ENCODE data around the gene PAQR4. TPM values are rescaled to one million over a fixed set of nuclear protein-coding genes. Genes with fewer than 3 reads are reported as not detected.

Gene PAQR4
- total and polyA plus RNA-seq, 2 of the 13 experiments (the other 11 are each of a cell fraction or from before 2014, with no cell fraction given) = 15.9 to 24.8 TPM

DNA sequence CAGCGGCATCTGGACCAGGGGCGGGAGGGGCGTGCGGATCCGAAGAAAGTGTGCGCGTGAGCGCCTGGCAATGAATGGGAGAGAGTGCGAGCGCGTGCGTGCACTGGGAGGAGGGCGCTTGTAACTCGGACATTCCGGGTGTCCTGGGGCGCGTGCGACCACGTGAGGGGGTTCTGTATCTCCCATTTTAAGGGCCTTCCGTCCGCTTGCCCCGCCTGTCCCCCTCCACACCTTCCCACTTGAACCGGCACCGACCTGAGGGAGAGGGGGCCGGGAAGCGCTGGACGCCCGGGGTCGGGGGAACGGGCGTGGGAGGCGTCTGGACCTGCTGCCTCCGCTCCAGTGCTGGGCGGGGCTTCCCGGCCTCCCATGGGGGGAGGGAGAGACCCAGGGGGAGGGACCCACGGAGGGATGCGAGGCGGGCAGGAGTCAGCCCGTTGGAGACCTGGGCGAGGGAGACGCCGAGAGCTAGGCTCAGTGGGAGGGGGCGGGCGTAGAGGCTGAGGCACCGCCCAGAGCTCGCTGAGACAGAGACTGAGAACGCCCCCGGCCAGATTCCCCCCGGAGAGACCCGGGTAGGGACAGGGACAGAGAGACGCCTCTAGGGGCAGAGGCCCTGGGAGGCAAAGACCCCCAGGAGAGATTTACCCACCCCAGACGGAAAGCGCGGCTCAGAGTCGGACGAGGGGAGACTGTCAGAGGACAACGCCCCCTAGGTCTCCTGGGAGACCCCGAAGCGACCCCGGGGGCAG is 5.2 kb upstream of the PAQR4 start, which contains the start of gene KREMEN2 (continued):
- TF ChIP-seq HDAC2 (CRISPR knock-in tag; IDR thresholded peaks at IDR 0.05) = 0 out of 2 replicates have a peak, but pooled peaks have one; percentile 10
- no peak for TF ChIP-seq ZNF44 (CRISPR knock-in tag; IDR thresholded peaks at IDR 0.05)

DNA sequence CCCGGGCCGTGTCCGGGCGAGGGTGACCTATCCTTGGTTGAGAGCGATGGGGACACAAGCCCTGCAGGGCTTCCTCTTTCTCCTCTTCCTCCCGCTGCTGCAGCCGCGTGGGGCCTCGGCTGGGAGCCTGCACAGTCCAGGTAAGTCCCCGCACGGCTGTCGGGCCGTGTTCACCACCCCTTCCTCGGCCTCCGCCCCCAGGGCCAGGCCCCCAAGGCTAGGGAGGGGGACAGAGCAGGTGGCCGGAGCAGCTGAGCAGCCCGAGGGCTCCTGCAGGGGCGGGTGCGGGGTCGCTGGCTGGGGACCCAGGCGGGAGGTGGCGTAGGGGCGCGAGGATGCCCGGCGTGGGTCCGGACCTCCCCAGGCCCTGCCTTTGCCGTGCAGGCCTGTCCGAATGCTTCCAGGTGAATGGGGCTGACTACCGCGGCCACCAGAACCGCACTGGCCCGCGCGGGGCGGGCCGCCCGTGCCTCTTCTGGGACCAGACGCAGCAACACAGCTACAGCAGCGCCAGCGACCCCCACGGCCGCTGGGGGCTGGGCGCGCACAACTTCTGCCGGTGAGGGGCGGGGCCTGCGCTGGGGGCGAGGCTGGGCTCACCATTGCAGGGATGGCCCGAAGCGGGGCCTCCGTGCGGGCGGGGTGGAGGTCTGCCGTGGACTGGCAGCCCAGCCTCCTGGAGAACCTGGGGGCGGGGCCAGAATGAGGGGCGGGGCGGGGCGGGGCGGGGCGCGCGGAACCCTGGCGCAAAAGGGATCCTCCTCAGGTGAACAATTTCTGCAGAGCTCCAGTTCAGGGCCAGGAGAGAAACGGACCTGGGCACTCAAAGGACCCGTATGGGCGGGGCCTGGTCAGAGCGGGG is 4.4 kb upstream of the PAQR4 start:
- intact Hi-C loops (cut with micrococcal nuclease; ENCODE audit: unreplicated experiment) = loop anchor here (2.0 kb wide), 1 partner anchor 18 kb away; no protein-coding TSS in a partner anchor
- H3K27ac ChIP-seq (ENCODE audit: extremely low read length, insufficient read depth, low read length) = no peak overlapping the region
- TF ChIP-seq SAP130 (CRISPR knock-in tag; IDR thresholded peaks at IDR 0.05; ENCODE audit: low read depth) (peak; percentile 76), CREB1 (IDR thresholded peaks at IDR 0.05) (no peak), CREB1 (CRISPR knock-in tag; IDR thresholded peaks at IDR 0.05) (no peak), PHF21A (CRISPR knock-in tag; IDR thresholded peaks at IDR 0.05) (peak; percentile 58; the same call in 1 of the 2 replicates), EZH2 (conservative IDR thresholded peaks at IDR 0.05; ENCODE audit: low read depth, low read length) (no peak), SP140L (CRISPR knock-in tag; IDR thresholded peaks at IDR 0.05; ENCODE audit: borderline replicate concordance) (no peak), DNMT1 (CRISPR knock-in tag; IDR thresholded peaks at IDR 0.05) (no peak), ZBTB38 (CRISPR knock-in tag; IDR thresholded peaks at IDR 0.05) (no peak), ATF7 (IDR thresholded peaks at IDR 0.05) (no peak), ATF7 (CRISPR knock-in tag; IDR thresholded peaks at IDR 0.05) (no peak), KAT8 (CRISPR knock-in tag; IDR thresholded peaks at IDR 0.05) (peak; percentile 41; the same call in 1 of the 2 replicates)
- TF ChIP-seq, protein P1, sequence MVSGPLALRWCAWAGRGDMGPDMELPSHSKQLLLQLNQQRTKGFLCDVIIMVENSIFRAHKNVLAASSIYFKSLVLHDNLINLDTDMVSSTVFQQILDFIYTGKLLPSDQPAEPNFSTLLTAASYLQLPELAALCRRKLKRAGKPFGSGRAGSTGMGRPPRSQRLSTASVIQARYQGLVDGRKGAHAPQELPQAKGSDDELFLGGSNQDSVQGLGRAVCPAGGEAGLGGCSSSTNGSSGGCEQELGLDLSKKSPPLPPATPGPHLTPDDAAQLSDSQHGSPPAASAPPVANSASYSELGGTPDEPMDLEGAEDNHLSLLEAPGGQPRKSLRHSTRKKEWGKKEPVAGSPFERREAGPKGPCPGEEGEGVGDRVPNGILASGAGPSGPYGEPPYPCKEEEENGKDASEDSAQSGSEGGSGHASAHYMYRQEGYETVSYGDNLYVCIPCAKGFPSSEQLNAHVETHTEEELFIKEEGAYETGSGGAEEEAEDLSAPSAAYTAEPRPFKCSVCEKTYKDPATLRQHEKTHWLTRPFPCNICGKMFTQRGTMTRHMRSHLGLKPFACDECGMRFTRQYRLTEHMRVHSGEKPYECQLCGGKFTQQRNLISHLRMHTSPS (CRISPR knock-in tag; IDR thresholded peaks at IDR 0.05; ENCODE audit: low read depth) = no peak
- TF ChIP-seq, protein P2, sequence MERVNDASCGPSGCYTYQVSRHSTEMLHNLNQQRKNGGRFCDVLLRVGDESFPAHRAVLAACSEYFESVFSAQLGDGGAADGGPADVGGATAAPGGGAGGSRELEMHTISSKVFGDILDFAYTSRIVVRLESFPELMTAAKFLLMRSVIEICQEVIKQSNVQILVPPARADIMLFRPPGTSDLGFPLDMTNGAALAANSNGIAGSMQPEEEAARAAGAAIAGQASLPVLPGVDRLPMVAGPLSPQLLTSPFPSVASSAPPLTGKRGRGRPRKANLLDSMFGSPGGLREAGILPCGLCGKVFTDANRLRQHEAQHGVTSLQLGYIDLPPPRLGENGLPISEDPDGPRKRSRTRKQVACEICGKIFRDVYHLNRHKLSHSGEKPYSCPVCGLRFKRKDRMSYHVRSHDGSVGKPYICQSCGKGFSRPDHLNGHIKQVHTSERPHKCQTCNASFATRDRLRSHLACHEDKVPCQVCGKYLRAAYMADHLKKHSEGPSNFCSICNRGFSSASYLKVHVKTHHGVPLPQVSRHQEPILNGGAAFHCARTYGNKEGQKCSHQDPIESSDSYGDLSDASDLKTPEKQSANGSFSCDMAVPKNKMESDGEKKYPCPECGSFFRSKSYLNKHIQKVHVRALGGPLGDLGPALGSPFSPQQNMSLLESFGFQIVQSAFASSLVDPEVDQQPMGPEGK (CRISPR knock-in tag; IDR thresholded peaks at IDR 0.05) = peak; percentile 84
- TF ChIP-seq, protein P3, sequence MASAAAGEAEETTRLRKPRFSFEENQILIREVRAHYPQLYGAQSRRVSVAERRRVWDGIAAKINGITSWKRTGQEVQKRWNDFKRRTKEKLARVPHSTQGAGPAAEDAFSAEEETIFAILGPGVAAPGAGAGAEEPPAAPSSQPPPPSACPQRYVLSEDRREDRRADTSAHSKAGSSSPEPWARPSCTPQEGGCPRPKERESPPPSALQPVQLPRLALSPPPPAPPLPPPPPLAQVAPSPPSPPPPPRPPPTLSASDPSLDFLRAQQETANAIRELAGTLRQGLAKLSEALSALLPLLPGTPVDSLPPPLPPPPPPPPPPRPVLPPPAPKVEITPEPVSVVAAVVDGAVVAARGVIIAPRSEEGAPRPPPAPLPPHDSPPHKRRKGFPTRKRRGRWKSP (CRISPR knock-in tag; IDR thresholded peaks at IDR 0.05) = 0 out of 2 replicates have a peak, but pooled peaks have one; percentile 50

More for the DNA sequence above, 4.4 kb upstream of the PAQR4 start:
- H3K4me1 ChIP-seq (ENCODE audit: insufficient read depth, low read length) = peaks cover 24% of the 10 kb centered on the region
- no peak overlapping the region for H2AFZ ChIP-seq (ENCODE audit: low read length)
- peaks cover 0 to 7% of the 10 kb centered on the region in 2 experiments; a peak in 3 of 5 replicates for H3K27me3 ChIP-seq (ENCODE audit: control insufficient read depth in 1 of 2, insufficient read depth in 2 of 2, low read length in 2 of 2)
- DNase-seq (ENCODE audit: low spot score) (peak; percentile 74), FAIRE-seq (no peak), ATAC-seq (peak; percentile 28)
- H3K9ac ChIP-seq (ENCODE audit: insufficient read depth, low read depth, low read length) = no peak overlapping the region
- H3K4me3 ChIP-seq (replicated peaks in 1 of 3; ENCODE audit: insufficient read depth in 1 of 3, low read depth in 2 of 3, low read length in 3 of 3) = peak overlapping the region; percentile 51 to 78 (median 63)
- no peaks in the 10 kb centered on the region for H3K79me2 ChIP-seq (ENCODE audit: insufficient read depth, low read length)
- 0% methylated on average over 13 of the region's 68 CpGs for WGBS (ENCODE audit: low lambda C conversion rate)
- H3K9me3 ChIP-seq (ENCODE audit: low read length) = no peaks in the 10 kb centered on the region
- peak overlapping the region; percentile 91 for H3K4me2 ChIP-seq (ENCODE audit: low read depth, low read length)
- no TSS peak for BruUV-seq (replicated peaks)
- no peaks in the 10 kb centered on the region for H4K20me1 ChIP-seq (ENCODE audit: insufficient read depth, low read length)
- ChIA-PET CTCF (ENCODE audit: low intra/inter-chr PET ratio, low total read pairs) (no interaction called here), POLR2A (interaction anchor here (0.6 to 2.5 kb wide), 9 partner anchors 15 to 63 kb away, joined by 3 to 11 read pairs (median 5); partner anchors contain the start of genes HCFC1R1, PKMYT1 and THOC6)
- H3K36me3 ChIP-seq (replicated peaks in 1 of 2; ENCODE audit: control insufficient read depth in 1 of 2, insufficient read depth in 2 of 2, low read length in 2 of 2) = no peaks in the 10 kb centered on the region
- in situ Hi-C loops (cut with HindIII; ENCODE audit: extremely low pct_ligation_motif_present, low pct_unique_long_range_greater_than_20kb) = no loop called here
